Inferior parietal cortex (tissue), 1 donor: ENCODE results near the gene RAB22A.
"Not testable (repeated sequence)": the region's sequence is repeated elsewhere in the genome, so short reads cannot be mapped to it uniquely, and the experiment has no call there.

Source experiments
- DNase-seq: peaks from one replicate; pipeline ENCODE4 v3.0.0-alpha.2; 2016; ENCODE audit errors: extremely low spot score

RAB22A gene

GRCh38 chr20:58388882-58389323 is 79.4 kb downstream of the RAB22A start, which contains the start of gene VAPB:
VAPB (plus strand) TSS chr20:58389229; CDS start chr20:58389460, 231 bp downstream.
- peak; percentile 94 for DNase-seq

GRCh38 chr20:58389324-58389967 is 79.9 kb downstream of the RAB22A start:
- DNase-seq, result no peak

GRCh38 chr20:58389968-58390658 is 80.6 kb downstream of the RAB22A start:
- DNase-seq, result no peak

GRCh38 chr20:58390659-58391035 is 81.1 kb downstream of the RAB22A start:
- DNase-seq, result no peak

- no peak for DNase-seq
Measured at GRCh38 chr20:58392286-58392685, 82.8 kb downstream of the RAB22A start.

- no peak for DNase-seq
Measured at GRCh38 chr20:58393299-58393698, 83.8 kb downstream of the RAB22A start.

GRCh38 chr20:58394801-58395200 is 85.3 kb downstream of the RAB22A start:
- DNase-seq, result no peak

GRCh38 chr20:58395604-58396003 is 86.1 kb downstream of the RAB22A start:
- no peak for DNase-seq

GRCh38 chr20:58397429-58397828 is 87.9 kb downstream of the RAB22A start:
- DNase-seq, result no peak

- no peak for DNase-seq
Measured at GRCh38 chr20:58398254-58398653, 88.7 kb downstream of the RAB22A start.

- DNase-seq, result no peak
Measured at GRCh38 chr20:58399926-58400325, 90.4 kb downstream of the RAB22A start.

- DNase-seq, result no peak
Measured at GRCh38 chr20:58401162-58401561, 91.6 kb downstream of the RAB22A start.

- DNase-seq, result no peak
Measured at GRCh38 chr20:58402305-58402704, 92.8 kb downstream of the RAB22A start.

GRCh38 chr20:58402827-58403226 is 93.3 kb downstream of the RAB22A start:
- DNase-seq, result no peak

- DNase-seq, result no peak
Measured at GRCh38 chr20:58403272-58403671, 93.8 kb downstream of the RAB22A start.

GRCh38 chr20:58405504-58406291 is 96.2 kb downstream of the RAB22A start:
- no peak for DNase-seq

- no peak for DNase-seq
Measured at GRCh38 chr20:58406422-58407001, 97.0 kb downstream of the RAB22A start.

GRCh38 chr20:58407201-58407873 is 97.8 kb downstream of the RAB22A start:
- no peak for DNase-seq

GRCh38 chr20:58407966-58408557 is 98.5 kb downstream of the RAB22A start:
- DNase-seq, result no peak

- DNase-seq, result no peak
Measured at GRCh38 chr20:58408603-58409246, 99.2 kb downstream of the RAB22A start.

GRCh38 chr20:58414216-58414615 is 104.7 kb downstream of the RAB22A start:
- DNase-seq, result not testable (repeated sequence)
